GM10847 (cell line): ENCODE data around the gene TMEM106C.

Experiments
- POLR2A ChIP-seq: IDR thresholded peaks from 2 replicates; pipeline ENCODE4 v1.6.1; 2011; ENCODE audit not compliant: insufficient read length; ENCODE audit errors: extremely low read depth

Gene TMEM106C

GRCh38 chr12:47943623-47944340 lies 19.6 kb upstream of the TMEM106C start:
- no peak for TF ChIP-seq POLR2A

- no peak for TF ChIP-seq POLR2A
Measured at GRCh38 chr12:47944685-47945340, 18.6 kb upstream of the TMEM106C start.

- TF ChIP-seq POLR2A: no peak
Measured at GRCh38 chr12:47945341-47945728, 18.1 kb upstream of the TMEM106C start.

GRCh38 chr12:47946413-47947323 lies 16.7 kb upstream of the TMEM106C start:
- no peak for TF ChIP-seq POLR2A

- no peak for TF ChIP-seq POLR2A
Measured at GRCh38 chr12:47947341-47947740, 16.1 kb upstream of the TMEM106C start.

GRCh38 chr12:47949441-47950341 lies 13.7 kb upstream of the TMEM106C start:
- no peak for TF ChIP-seq POLR2A

- TF ChIP-seq POLR2A: no peak
Measured at GRCh38 chr12:47950856-47951468, 12.4 kb upstream of the TMEM106C start.

GRCh38 chr12:47954058-47954457 lies 9.3 kb upstream of the TMEM106C start:
- no peak for TF ChIP-seq POLR2A

GRCh38 chr12:47954467-47955045 lies 8.8 kb upstream of the TMEM106C start:
- TF ChIP-seq POLR2A: no peak

- TF ChIP-seq POLR2A: no peak
Measured at GRCh38 chr12:47955059-47955458, 8.3 kb upstream of the TMEM106C start.

GRCh38 chr12:47962198-47962597 lies 1.2 kb upstream of the TMEM106C start:
- TF ChIP-seq POLR2A: no peak

GRCh38 chr12:47964106-47964728 lies 821 bp downstream of the TMEM106C start:
- no peak for TF ChIP-seq POLR2A

- TF ChIP-seq POLR2A: no peak
Measured at GRCh38 chr12:47965581-47965980, 2.2 kb downstream of the TMEM106C start.
